Stimulated activated CD8-positive, alpha-beta memory T cell treated with anti-CD3 and anti-CD28 coated beads, Interleukin-15, amount 100 ng/mL, for 4 hours (primary cell): ENCODE measurements around the gene LRP2.
"Not testable (repeated sequence)": the region's sequence is repeated elsewhere in the genome, so short reads cannot be mapped to it uniquely, and the experiment has no call there.

Experiments
- DNase-seq, 2 donors: peaks; one replicate each; pipeline ENCODE4 v3.0.0-alpha.2; 2020; ENCODE audit warnings: low read depth in 2 of 2

Gene LRP2

GRCh38 chr2:169175112-169175511, 187.2 kb downstream of the LRP2 start:
- DNase-seq = no peak

GRCh38 chr2:169173876-169174275, 188.5 kb downstream of the LRP2 start:
- no peak for DNase-seq

GRCh38 chr2:169172914-169173313, 189.4 kb downstream of the LRP2 start:
- no peak for DNase-seq

GRCh38 chr2:169172151-169172735, 190.1 kb downstream of the LRP2 start:
- DNase-seq = no peak

- no peak for DNase-seq
These were observed 196.5 kb downstream of the LRP2 start for GRCh38 chr2:169165791-169166190.

- no peak for DNase-seq
These were observed 198.0 kb downstream of the LRP2 start for GRCh38 chr2:169164311-169164710.

- no peak for DNase-seq
These were observed 199.7 kb downstream of the LRP2 start for GRCh38 chr2:169162613-169163012.

GRCh38 chr2:169160926-169161481, 201.3 kb downstream of the LRP2 start:
- no peak for DNase-seq

GRCh38 chr2:169159686-169160085, 202.6 kb downstream of the LRP2 start:
- DNase-seq = no peak

GRCh38 chr2:169158874-169159273, 203.5 kb downstream of the LRP2 start:
- DNase-seq = no peak

GRCh38 chr2:169146220-169146619, 216.1 kb downstream of the LRP2 start:
- no peak for DNase-seq

GRCh38 chr2:169143998-169144397, 218.3 kb downstream of the LRP2 start:
- DNase-seq = no peak

GRCh38 chr2:169141713-169142352, 220.5 kb downstream of the LRP2 start:
- peak; percentile 2 to 29 for DNase-seq

GRCh38 chr2:169139993-169140767, 222.2 kb downstream of the LRP2 start:
- no peak for DNase-seq

- no peak for DNase-seq
These were observed 223.2 kb downstream of the LRP2 start for GRCh38 chr2:169139145-169139544.

GRCh38 chr2:169137924-169138323, 224.4 kb downstream of the LRP2 start:
- no peak for DNase-seq

- DNase-seq = no peak
These were observed 225.3 kb downstream of the LRP2 start for GRCh38 chr2:169136885-169137534.

- not testable (repeated sequence) for DNase-seq
These were observed 225.9 kb downstream of the LRP2 start for GRCh38 chr2:169136428-169136827.

- not testable (repeated sequence) for DNase-seq
These were observed 228.1 kb downstream of the LRP2 start for GRCh38 chr2:169134272-169134671.

GRCh38 chr2:169131587-169132512, 230.5 kb downstream of the LRP2 start:
- DNase-seq = no peak

GRCh38 chr2:169129703-169130243, 232.6 kb downstream of the LRP2 start:
- no peak for DNase-seq
